Upper lobe of right lung (tissue), 1 donor: ENCODE measurements around the gene ZDHHC3. TPM values are rescaled to one million over a fixed set of nuclear protein-coding genes. Genes with fewer than 3 reads are reported as not detected.

Experiments used
- ATAC-seq: fragments of 200-7000 bp; cut with Tn5 transposase; one replicate; pipeline ENCODE4 v1.9.1; 2020; ENCODE audit warnings: mild to moderate bottlenecking, moderate library complexity
- DNase-seq: peaks from one replicate; pipeline ENCODE4 v3.0.0-alpha.2; 2020
- H3K27ac ChIP-seq: fragments of 200-600 bp; one replicate; pipeline ENCODE4 v1.8.0; 2022
- H3K27me3 ChIP-seq: fragments of 200-600 bp; one replicate; pipeline ENCODE4 v1.8.0; 2022; ENCODE audit warnings: mild to moderate bottlenecking
- H3K36me3 ChIP-seq: fragments of 200-600 bp; one replicate; pipeline ENCODE4 v1.8.0; 2022
- H3K4me1 ChIP-seq: fragments of 200-600 bp; one replicate; pipeline ENCODE4 v1.8.0; 2022
- H3K4me3 ChIP-seq: fragments of 200-600 bp; one replicate; pipeline ENCODE4 v1.8.0; 2022; ENCODE audit warnings: mild to moderate bottlenecking
- H3K9me3 ChIP-seq: fragments of 200-600 bp; one replicate; pipeline ENCODE4 v1.8.0; 2022
- CTCF ChIP-seq: fragments of 200-600 bp; IDR thresholded peaks from one replicate; pipeline ENCODE4 v1.8.0; 2022; ENCODE audit warnings: antibody characterized with exemption
- intact Hi-C: fragments of 100-400 bp; cut with DNase I; formaldehyde crosslinking; loops from one replicate; pipeline ENCODE4 v1.11.0; 2022
- total RNA-seq: library from RNA; stranded (reverse); fragmentation: NEBNext Ultra II Directional; extraction: Animal tissue kit (Norgen Biotek cat#: 25700); gene quantifications from one replicate; pipeline ENCODE4 v1.2.1, GENCODE V29; 2021
- donor health status: DM: no; HTN: yes; CAD: no; lungs with severe emphysema.

ZDHHC3 gene
- total RNA-seq, 1 donor from 2014 or later: 125 TPM

- no peaks in the 10 kb centered on the region for H3K4me1 ChIP-seq
- H3K4me3 ChIP-seq: no peak overlapping the region
- H3K36me3 ChIP-seq: no peaks in the 10 kb centered on the region
- intact Hi-C loops: no loop called here
- no peaks in the 10 kb centered on the region for H3K27me3 ChIP-seq
- no peaks in the 10 kb centered on the region for H3K9me3 ChIP-seq
- no peak for ATAC-seq
- no peak for TF ChIP-seq CTCF
- H3K27ac ChIP-seq: no peak overlapping the region
- no peak for DNase-seq
These were observed 83.3 kb downstream of the ZDHHC3 start for GRCh38 chr3:44892689-44893088.

- no peaks in the 10 kb centered on the region for H3K9me3 ChIP-seq
These were observed 85.1 kb downstream of the ZDHHC3 start for GRCh38 chr3:44890852-44891251.

DNA sequence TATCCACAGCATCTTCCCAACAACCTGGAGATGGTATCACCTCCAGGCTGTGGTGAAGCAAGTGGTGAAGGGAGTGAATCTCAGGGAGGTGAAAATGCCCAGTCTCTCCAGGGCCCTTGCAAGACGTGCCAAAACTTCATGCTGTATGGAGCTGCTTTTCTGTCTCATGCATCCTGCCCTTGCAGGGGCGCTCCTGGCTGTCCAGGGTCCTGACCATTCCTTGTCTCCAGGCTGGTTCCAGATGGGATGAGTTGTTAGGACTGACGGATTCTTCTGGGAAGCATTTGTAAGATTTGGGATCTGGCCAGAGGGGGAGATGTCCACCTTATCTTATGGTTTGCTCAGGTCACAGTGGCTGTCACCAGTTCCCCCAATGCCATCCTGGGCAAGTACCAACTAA is 85.7 kb downstream of the ZDHHC3 start:
- Histone ChIP-seq H3K4me1 (no peaks in the 10 kb centered on the region), H3K36me3 (no peaks in the 10 kb centered on the region), H3K9me3 (no peaks in the 10 kb centered on the region), H3K4me3 (no peak overlapping the region), H3K27me3 (no peaks in the 10 kb centered on the region), H3K27ac (no peak overlapping the region)
- no peak for TF ChIP-seq CTCF
- intact Hi-C loops: no loop called here
- ATAC-seq: no peak
- DNase-seq: no peak

More at GRCh38 chr3:44890852-44891251, 85.1 kb downstream of the ZDHHC3 start:
- no peaks in the 10 kb centered on the region for H3K27me3 ChIP-seq
- DNase-seq (no peak), ATAC-seq (no peak)
- no peaks in the 10 kb centered on the region for H3K4me1 ChIP-seq
- H3K4me3 ChIP-seq: no peak overlapping the region
- H3K27ac ChIP-seq: no peak overlapping the region
- no peak for TF ChIP-seq CTCF
- intact Hi-C loops: no loop called here
- no peaks in the 10 kb centered on the region for H3K36me3 ChIP-seq

DNA sequence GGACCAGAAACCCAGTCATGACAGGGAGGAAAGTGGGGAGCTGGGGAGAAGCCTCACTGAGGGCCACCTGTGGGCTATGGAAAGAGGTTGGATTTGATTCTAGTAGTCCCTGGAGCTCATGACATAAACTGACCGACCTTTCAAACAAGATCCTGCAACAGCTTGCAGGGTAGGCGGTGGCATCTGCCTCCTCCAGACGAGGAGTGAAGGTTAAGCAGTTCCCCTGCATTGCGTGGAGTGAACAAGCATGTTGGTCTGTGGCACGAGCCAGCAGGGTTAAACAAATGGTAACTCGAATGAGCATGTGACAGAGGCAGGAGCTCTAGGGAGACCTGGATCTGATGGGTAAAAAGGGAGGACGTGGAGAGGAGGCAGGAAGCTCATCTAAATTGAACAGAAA is 88.9 kb downstream of the ZDHHC3 start:
- no peaks in the 10 kb centered on the region for H3K36me3 ChIP-seq
- H3K27me3 ChIP-seq: peaks cover 8% of the 10 kb centered on the region
- ATAC-seq (no peak), DNase-seq (no peak)
- H3K27ac ChIP-seq: no peak overlapping the region
- H3K4me1 ChIP-seq: no peaks in the 10 kb centered on the region
- H3K9me3 ChIP-seq: no peaks in the 10 kb centered on the region
- intact Hi-C loops: no loop called here
- TF ChIP-seq CTCF: no peak
- H3K4me3 ChIP-seq: no peak overlapping the region

- ATAC-seq: peak; percentile 71
- no peaks in the 10 kb centered on the region for H3K4me1 ChIP-seq
- peaks cover 8% of the 10 kb centered on the region for H3K27me3 ChIP-seq
- no peaks in the 10 kb centered on the region for H3K9me3 ChIP-seq
- H3K27ac ChIP-seq: no peak overlapping the region
- H3K36me3 ChIP-seq: no peaks in the 10 kb centered on the region
- intact Hi-C loops: no loop called here
- TF ChIP-seq CTCF: no peak
- H3K4me3 ChIP-seq: no peak overlapping the region
- no peak for DNase-seq
These were observed 89.4 kb downstream of the ZDHHC3 start for GRCh38 chr3:44886561-44886960.

DNA sequence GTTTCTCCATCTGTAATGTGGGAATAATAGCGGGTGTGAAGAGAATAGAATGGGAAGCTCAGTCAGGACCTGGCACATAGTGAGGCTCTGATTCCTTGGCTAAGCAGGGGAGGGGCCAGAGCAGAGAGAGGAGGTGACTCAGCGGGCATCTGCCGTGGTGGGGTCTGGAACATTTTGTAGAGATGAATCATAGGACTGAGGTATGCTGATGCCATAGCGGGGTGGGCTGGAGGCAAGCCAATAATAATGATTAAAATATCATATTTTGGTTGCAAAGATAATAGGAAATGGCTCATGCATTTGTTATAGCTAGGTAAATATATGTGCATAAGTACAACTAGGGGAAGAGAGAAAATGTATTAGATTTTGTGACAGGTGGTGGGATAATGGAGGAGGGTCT is 90.4 kb downstream of the ZDHHC3 start:
- no peak overlapping the region for H3K27ac ChIP-seq

More for the DNA sequence above, 90.4 kb downstream of the ZDHHC3 start:
- DNase-seq (no peak), ATAC-seq (peak; percentile 35)
- no peak overlapping the region for H3K4me3 ChIP-seq
- TF ChIP-seq CTCF: no peak
- H3K36me3 ChIP-seq: no peaks in the 10 kb centered on the region
- no peaks in the 10 kb centered on the region for H3K9me3 ChIP-seq
- intact Hi-C loops: no loop called here
- H3K27me3 ChIP-seq: peaks cover 8% of the 10 kb centered on the region
- H3K4me1 ChIP-seq: no peaks in the 10 kb centered on the region
